Measurements from ENCODE around the gene MOB3A. TPM values are rescaled to one million over a fixed set of nuclear protein-coding genes. Genes with fewer than 3 reads are reported as not detected.
"Not testable (repeated sequence)": the region's sequence is repeated elsewhere in the genome, so short reads cannot be mapped to it uniquely, and the experiment has no call there.

MOB3A gene
- total and polyA plus RNA-seq, 12 donors: 5.5 to 54.0 (median 37.1) TPM

DNA sequence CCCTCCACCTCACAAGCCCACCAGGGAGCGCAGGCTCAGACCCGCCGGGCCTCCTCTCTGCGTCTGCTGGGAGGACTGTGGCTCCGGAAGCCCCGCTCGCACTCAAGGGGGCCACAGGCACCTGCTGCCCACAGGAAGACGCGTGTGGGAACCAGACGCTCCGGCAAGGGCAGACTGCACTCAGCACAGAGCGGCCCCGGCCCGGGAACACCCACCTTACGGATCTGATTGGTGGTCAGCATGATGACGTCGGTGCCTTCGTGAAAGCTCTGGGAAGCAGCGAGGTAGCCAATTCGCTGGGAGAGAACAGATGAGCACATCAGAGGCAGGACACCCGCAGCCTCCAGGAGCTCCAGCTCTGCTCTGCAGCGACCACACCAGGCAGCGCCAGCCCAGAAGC is 40.7 kb upstream of the MOB3A start:
- H3K4me3 ChIP-seq: no peak overlapping the region
- H3K36me3 ChIP-seq (replicated peaks in 1 of 2): peaks cover 0 to 54% of the 10 kb centered on the region in 2 donors
- WGBS, 4 donors: 92 to 94% (median 93%) methylated on average over 7 to 23 of the region's 23 CpGs
- H3K27ac ChIP-seq: no peak overlapping the region
- no peak for DNase-seq
- H3K4me1 ChIP-seq (replicated peaks in 1 of 2): no peaks in the 10 kb centered on the region
- TF ChIP-seq POLR2A (IDR thresholded peaks at IDR 0.05): no peak
- TF ChIP-seq, protein P1, sequence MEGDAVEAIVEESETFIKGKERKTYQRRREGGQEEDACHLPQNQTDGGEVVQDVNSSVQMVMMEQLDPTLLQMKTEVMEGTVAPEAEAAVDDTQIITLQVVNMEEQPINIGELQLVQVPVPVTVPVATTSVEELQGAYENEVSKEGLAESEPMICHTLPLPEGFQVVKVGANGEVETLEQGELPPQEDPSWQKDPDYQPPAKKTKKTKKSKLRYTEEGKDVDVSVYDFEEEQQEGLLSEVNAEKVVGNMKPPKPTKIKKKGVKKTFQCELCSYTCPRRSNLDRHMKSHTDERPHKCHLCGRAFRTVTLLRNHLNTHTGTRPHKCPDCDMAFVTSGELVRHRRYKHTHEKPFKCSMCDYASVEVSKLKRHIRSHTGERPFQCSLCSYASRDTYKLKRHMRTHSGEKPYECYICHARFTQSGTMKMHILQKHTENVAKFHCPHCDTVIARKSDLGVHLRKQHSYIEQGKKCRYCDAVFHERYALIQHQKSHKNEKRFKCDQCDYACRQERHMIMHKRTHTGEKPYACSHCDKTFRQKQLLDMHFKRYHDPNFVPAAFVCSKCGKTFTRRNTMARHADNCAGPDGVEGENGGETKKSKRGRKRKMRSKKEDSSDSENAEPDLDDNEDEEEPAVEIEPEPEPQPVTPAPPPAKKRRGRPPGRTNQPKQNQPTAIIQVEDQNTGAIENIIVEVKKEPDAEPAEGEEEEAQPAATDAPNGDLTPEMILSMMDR (IDR thresholded peaks at IDR 0.05): no peak
- H3K27me3 ChIP-seq: no peaks in the 10 kb centered on the region
- H3K9me3 ChIP-seq (replicated peaks in 1 of 3): no peaks in the 10 kb centered on the region
- intact Hi-C loops (cut with DNase I): no loop called here

DNA sequence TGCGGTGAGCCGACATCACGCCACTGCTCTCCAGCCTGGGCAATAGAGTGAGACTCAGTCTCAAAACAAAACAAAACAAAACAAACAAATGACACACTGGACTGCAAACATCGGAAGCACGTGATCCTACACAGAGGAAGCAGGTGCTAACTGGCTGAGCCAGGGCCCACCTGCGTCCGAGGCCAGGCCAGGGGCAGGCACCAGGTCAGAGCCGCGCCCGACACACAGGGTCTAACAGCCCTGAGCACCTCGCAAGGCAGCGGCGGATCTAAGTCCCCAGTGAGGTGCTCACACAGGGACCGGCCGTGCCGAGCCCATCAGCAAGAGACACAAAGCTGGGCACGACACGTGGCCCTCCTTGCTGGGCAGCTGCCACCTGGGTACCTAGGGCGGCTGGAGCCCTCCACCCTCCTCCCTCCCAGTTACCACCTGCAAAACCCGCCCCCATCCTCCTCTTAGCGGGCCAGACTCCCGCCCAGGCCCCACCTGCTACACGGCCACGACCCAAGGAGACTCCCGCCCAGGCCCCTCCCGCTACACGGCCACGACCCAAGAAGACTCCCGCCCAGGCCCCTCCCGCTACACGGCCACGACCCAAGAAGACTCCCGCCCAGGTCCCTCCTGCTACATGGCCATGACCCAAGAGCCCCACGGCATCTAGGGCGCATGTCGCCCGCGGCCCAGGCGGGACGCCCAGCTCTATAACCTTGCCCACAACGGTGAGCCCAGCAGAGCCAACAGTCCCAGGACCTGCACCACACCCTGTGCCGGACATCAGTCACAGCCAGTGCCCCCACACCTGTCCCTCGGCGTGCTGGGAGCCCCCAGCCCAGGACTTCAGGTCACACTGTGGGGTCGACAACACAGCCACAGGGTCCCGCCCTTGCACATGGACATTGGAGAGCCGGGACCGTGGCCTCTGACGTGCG is 39.6 kb upstream of the MOB3A start:
- Histone ChIP-seq H3K9me3 (replicated peaks in 1 of 3) (no peaks in the 10 kb centered on the region), H3K36me3 (replicated peaks in 1 of 2) (peaks cover 0 to 60% of the 10 kb centered on the region in 2 donors), H3K27me3 (no peaks in the 10 kb centered on the region), H3K4me1 (replicated peaks in 1 of 2) (no peaks in the 10 kb centered on the region), H3K4me3 (no peak overlapping the region), H3K27ac (no peak overlapping the region)
- intact Hi-C loops (cut with DNase I): no loop called here
- TF ChIP-seq, protein P1 (IDR thresholded peaks at IDR 0.05): no peak
- TF ChIP-seq POLR2A (IDR thresholded peaks at IDR 0.05): no peak
- WGBS, 4 donors: 89 to 95% (median 92%) methylated on average over 16 to 50 of the region's 50 CpGs
- no peak for DNase-seq

DNA sequence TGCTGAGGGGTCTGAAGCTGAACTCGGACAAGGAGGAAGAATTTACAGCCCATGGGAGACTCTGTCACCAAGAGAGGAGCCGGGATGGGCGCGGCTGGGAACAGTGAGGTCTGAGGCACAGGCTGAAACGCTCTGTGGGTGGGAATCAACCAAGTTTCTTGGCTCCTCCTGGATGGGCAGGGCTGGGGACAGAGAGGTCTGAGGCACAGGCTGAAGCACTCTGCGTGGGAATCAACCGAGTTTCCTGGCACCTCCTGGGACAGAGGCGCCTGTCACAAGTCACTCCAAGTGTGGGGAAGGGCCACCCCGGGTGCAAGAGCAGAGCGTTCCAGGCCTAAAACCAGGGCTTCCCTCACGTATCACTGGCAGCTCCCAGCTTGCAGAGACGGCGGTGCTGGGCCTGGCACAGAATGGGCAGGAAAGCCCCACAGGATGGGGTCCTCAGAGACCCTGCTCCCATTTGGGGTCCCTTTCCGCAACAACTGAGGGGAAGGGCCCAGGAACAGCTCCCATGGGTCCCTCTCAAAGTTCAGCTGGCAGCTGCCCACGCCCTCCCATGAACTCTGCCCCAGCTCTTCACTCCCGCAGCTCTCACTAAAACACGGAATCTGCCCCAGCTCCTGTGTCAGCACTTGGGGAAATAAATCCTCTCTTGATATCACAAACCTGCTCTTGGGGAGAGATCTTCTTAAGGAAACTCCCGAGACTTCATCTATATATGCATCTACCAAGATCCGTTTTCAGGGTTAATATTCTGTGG is 36.8 kb upstream of the MOB3A start:
- no peak overlapping the region for H3K4me3 ChIP-seq
- H3K9me3 ChIP-seq (replicated peaks in 1 of 3): no peaks in the 10 kb centered on the region
- DNase-seq: no peak
- H3K27me3 ChIP-seq: no peaks in the 10 kb centered on the region
- no peak for TF ChIP-seq POLR2A (IDR thresholded peaks at IDR 0.05)
- TF ChIP-seq, protein P1 (IDR thresholded peaks at IDR 0.05): no peak
- H3K27ac ChIP-seq: peak overlapping the region in 2 of 5 donors; percentile 13 to 45
- H3K36me3 ChIP-seq (replicated peaks in 1 of 2): peaks cover 0 to 66% of the 10 kb centered on the region in 2 donors
- intact Hi-C loops (cut with DNase I): no loop called here
- no peaks in the 10 kb centered on the region for H3K4me1 ChIP-seq (replicated peaks in 1 of 2)
- 71 to 89% (median 81%) methylated on average over 8 to 19 of the region's 19 CpGs for WGBS, 4 donors

DNA sequence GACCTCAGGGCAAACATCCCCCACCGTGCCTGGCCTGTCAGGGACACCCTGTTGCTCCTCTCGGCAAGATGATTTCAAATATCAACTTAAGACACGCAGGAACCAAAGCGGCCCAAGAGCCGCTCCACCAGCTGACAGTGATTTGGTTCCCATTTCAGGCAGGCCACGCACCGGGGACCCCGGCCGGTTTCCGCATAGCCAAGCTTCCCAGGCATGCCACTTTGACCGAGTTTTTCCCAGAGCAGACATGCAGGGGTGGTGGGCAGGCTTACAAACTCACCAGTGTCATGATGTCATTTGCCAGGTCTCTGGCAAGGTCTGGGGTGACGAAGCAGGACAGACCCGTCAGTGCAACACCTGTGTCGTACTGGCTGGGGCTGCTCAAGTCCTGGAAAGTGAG is 36.1 kb upstream of the MOB3A start:
- Histone ChIP-seq H3K4me3 (no peak overlapping the region), H3K4me1 (replicated peaks in 1 of 2) (no peaks in the 10 kb centered on the region), H3K9me3 (replicated peaks in 1 of 3) (no peaks in the 10 kb centered on the region), H3K27ac (peak overlapping the region in 1 of 5 donors; percentile 45), H3K36me3 (replicated peaks in 1 of 2) (peaks cover 0 to 66% of the 10 kb centered on the region in 2 donors), H3K27me3 (no peaks in the 10 kb centered on the region)
- TF ChIP-seq, protein P1 (IDR thresholded peaks at IDR 0.05): no peak
- no peak for TF ChIP-seq POLR2A (IDR thresholded peaks at IDR 0.05)
- 88 to 96% (median 92%) methylated on average over 5 to 14 of the region's 14 CpGs for WGBS, 4 donors
- DNase-seq: no peak
- intact Hi-C loops (cut with DNase I): no loop called here

DNA sequence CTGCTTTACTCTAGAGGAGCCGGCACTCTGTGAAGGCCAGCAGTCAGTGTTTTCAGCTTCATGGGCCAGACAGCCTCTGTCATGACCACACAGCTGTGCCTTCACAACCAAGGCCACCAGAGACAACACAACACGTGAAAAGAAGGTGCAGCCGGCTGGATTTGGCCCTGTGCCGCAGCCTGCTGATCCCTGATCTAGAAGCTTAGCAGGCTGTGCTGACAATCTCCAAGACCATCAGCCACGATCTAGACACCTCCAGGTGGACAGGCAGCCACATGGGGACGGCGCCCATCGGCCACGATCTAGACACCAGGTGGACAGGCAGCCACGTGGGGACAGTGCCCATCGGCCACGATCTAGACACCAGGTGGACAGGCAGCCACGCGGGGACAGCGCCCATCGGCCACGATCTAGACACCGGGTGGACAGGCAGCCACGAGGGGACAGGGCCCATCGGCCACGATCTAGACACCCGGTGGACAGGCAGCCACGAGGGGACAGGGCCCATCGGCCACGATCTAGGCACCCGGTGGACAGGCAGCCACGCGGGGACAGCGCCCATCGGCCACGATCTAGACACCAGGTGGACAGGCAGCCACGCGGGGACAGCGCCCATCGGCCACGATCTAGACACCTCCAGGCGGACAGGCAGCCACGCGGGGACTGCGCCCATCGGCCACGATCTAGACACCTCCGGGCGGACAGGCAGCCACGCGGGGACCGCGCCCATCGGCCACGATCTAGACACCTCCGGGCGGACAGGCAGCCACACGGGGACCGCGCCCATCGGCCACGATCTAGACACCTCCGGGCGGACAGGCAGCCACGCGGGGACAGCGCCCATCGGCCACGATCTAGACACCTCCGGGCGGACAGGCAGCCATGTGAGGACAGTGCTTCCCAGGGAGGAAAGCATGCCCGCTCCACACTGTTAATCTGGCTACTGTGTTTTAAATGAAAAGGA is 35.2 kb upstream of the MOB3A start:
- H3K9me3 ChIP-seq (replicated peaks in 1 of 3); H3K4me1 ChIP-seq (replicated peaks in 1 of 2); intact Hi-C loops (cut with DNase I); H3K4me3 ChIP-seq; H3K27me3 ChIP-seq: not testable (repeated sequence)
- Histone ChIP-seq H3K36me3 (replicated peaks in 1 of 2) (peaks cover 0 to 66% of the 10 kb centered on the region in 2 donors), H3K27ac (peak overlapping the region in 2 of 5 donors; percentile 14 to 33)
- WGBS, 4 donors: 82 to 88% (median 87%) methylated on average over 3 to 66 of the region's 67 CpGs
- peak; percentile 45 to 93 (median 90) for DNase-seq

All from adrenal gland (tissue), 12 donors.